ENCODE measurements around the gene GSN.

Gene GSN

DNA sequence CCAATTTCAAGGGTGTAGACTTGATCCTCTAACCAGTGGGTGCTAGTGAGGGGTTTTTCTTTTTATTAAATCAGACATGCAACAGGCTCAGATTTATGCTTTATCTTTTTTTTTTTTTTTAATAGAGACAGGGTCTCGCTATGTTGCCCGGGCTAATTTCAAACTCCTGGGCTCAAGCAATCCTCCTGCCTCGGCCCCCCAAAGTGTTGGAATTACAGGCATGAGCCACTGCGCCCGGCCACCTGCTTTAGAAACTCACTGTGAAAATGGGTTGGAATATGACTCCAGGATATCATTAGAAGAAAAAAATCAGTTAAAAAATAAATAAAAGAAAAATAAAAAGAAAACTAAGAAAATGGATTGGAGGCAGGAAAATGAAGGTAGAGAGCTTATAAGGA is 51.4 kb downstream of the GSN start:
- TF ChIP-seq, protein P1, sequence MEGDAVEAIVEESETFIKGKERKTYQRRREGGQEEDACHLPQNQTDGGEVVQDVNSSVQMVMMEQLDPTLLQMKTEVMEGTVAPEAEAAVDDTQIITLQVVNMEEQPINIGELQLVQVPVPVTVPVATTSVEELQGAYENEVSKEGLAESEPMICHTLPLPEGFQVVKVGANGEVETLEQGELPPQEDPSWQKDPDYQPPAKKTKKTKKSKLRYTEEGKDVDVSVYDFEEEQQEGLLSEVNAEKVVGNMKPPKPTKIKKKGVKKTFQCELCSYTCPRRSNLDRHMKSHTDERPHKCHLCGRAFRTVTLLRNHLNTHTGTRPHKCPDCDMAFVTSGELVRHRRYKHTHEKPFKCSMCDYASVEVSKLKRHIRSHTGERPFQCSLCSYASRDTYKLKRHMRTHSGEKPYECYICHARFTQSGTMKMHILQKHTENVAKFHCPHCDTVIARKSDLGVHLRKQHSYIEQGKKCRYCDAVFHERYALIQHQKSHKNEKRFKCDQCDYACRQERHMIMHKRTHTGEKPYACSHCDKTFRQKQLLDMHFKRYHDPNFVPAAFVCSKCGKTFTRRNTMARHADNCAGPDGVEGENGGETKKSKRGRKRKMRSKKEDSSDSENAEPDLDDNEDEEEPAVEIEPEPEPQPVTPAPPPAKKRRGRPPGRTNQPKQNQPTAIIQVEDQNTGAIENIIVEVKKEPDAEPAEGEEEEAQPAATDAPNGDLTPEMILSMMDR (IDR thresholded peaks at IDR 0.05; ENCODE audit: insufficient read depth, low read length, poor library complexity, severe bottlenecking), result no peak
- Histone ChIP-seq H3K27me3 (replicated peaks; ENCODE audit: control insufficient read depth, insufficient read depth, low read length) (no peaks in the 10 kb centered on the region), H3K4me3 (replicated peaks; ENCODE audit: low read depth, low read length) (no peak overlapping the region), H3K36me3 (ENCODE audit: control insufficient read depth, insufficient read depth, low read length) (no peaks in the 10 kb centered on the region)
- DNase-seq (ENCODE audit: extremely low read depth, insufficient read length), result no peak

DNA sequence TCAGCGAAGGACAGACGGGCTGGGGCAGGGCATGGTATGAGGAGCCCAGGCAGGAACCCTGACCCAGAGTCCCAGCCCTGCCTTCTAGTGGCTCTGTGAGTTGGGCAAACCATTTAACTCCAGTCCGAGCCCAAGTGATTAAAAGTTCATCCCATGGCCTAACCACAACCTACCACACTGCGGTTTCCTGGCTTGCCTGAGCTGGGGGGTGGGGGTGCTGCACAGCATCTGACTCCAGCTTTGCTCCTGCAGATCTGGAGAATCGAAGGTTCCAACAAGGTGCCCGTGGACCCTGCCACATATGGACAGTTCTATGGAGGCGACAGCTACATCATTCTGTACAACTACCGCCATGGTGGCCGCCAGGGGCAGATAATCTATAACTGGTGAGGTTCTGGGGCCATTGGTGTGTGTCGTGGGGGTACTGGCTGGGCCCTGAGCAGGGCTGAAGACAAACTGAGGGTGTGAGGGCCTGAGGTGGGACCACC is 53.1 kb downstream of the GSN start:
- H3K36me3 ChIP-seq (ENCODE audit: control insufficient read depth, insufficient read depth, low read length), result no peaks in the 10 kb centered on the region
- no peaks in the 10 kb centered on the region for H3K27me3 ChIP-seq (replicated peaks; ENCODE audit: control insufficient read depth, insufficient read depth, low read length)
- no peak overlapping the region for H3K4me3 ChIP-seq (replicated peaks; ENCODE audit: low read depth, low read length)
- TF ChIP-seq, protein P1 (IDR thresholded peaks at IDR 0.05; ENCODE audit: insufficient read depth, low read length, poor library complexity, severe bottlenecking), result no peak
- no peak for DNase-seq (ENCODE audit: extremely low read depth, insufficient read length)

DNA sequence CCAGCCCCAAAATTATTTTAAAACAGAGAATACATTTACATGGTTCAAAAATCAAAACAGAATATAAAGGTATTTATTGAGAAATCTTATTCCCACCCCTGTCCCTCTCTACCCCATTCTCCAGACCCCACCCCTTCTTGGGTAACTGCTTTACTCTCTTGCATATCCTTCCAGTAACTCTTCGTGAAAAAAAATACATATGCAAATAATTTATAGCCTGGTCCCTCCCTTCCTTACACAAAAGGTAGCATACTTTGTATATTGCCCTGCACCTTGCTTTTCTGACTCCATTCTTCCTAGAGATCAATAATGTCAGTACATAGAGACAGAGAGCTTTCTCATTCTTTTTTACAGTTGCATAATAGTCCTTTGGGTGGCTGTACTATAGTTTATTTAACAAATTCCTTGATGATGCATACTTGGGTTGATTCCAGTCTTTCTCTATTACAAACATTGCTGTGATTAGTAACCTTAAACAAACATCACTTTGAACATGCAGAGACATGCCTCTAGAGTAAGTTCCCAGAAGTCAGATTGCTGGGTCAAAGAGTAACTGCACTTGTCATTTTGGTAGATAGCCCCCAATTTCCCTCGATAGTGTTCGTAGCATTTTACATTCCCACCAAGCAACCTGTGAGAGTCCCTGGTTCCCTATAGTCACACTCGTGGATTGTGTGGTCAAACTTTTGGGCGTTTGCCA is 54.2 kb downstream of the GSN start:
- Histone ChIP-seq H3K36me3 (ENCODE audit: control insufficient read depth, insufficient read depth, low read length) (no peaks in the 10 kb centered on the region), H3K4me3 (replicated peaks; ENCODE audit: low read depth, low read length) (no peak overlapping the region), H3K27me3 (replicated peaks; ENCODE audit: control insufficient read depth, insufficient read depth, low read length) (no peaks in the 10 kb centered on the region)
- TF ChIP-seq, protein P1 (IDR thresholded peaks at IDR 0.05; ENCODE audit: insufficient read depth, low read length, poor library complexity, severe bottlenecking), result no peak
- DNase-seq (ENCODE audit: extremely low read depth, insufficient read length), result no peak

DNA sequence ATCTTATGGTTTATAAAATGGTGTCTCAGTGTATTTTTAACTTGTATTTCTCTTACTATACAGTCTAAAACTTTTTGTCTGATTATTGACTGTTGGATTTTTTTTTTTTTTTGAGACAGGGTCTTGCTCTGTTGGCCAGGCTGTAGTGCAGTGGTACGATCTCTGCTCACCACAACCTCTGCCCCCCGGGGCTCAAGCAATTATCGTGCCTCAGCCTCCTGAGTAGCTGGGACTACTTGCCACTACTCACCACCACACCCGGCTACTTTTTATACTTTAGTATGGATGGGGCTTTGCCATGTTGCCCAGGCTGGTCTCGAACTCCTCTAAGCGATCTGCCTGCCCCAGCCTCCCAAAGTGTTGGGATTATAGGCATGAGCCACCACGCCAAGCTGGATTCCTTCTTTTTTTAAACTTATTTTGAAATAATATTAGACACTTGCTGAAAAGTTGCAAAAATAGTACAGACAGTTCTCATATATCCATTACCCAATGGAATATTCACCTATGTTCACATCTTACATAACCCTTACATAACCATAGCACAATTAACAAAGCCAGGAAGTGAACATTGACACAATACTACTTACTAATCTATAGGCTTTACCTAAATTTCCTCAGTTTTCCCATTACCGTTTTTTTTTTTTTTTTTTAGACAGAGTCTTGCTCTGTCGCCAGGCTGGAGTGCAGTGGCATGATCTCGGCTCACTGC is 54.9 kb downstream of the GSN start:
- DNase-seq (ENCODE audit: extremely low read depth, insufficient read length), result no peak
- no peaks in the 10 kb centered on the region for H3K27me3 ChIP-seq (replicated peaks; ENCODE audit: control insufficient read depth, insufficient read depth, low read length)
- no peaks in the 10 kb centered on the region for H3K36me3 ChIP-seq (ENCODE audit: control insufficient read depth, insufficient read depth, low read length)
- no peak overlapping the region for H3K4me3 ChIP-seq (replicated peaks; ENCODE audit: low read depth, low read length)
- TF ChIP-seq, protein P1 (IDR thresholded peaks at IDR 0.05; ENCODE audit: insufficient read depth, low read length, poor library complexity, severe bottlenecking), result no peak

DNA sequence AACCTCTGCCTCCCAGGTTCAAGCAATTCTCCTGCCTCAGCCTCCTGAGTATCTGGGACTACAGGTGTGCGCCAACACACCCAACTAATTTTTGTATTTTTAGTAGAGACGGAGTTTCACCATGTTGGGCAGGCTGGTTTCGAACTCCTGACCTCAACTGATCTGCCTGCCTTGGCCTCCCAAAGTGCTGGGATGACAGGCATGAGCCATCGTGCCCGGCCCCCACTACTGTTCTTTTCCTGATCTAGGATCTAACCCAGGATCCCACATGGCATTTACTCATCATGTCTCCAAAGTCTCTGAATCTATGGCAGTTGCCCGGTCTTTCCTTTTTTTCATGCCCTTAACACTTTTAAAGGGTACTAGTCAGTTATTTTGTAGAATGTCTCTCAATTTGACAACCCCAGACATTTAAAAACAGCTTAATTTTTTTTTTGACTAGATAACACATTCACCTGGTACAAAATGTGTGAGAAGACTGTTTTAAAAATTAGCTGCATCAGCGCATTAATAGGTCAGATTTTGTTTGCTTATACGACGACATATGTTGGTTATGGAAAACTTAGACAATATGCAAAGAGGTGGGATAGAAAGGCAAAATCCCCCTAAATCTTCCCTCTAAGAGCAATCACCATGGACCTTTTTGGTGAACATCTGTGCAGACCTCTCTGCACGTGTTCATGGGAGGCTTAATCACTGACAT is 55.6 kb downstream of the GSN start:
- TF ChIP-seq, protein P1 (IDR thresholded peaks at IDR 0.05; ENCODE audit: insufficient read depth, low read length, poor library complexity, severe bottlenecking), result no peak
- Histone ChIP-seq H3K36me3 (ENCODE audit: control insufficient read depth, insufficient read depth, low read length) (no peaks in the 10 kb centered on the region), H3K4me3 (replicated peaks; ENCODE audit: low read depth, low read length) (no peak overlapping the region), H3K27me3 (replicated peaks; ENCODE audit: control insufficient read depth, insufficient read depth, low read length) (no peaks in the 10 kb centered on the region)
- no peak for DNase-seq (ENCODE audit: extremely low read depth, insufficient read length)
